Pancreas (tissue), 10 donors: ENCODE results near the gene ZDHHC14. TPM values are rescaled to one million over a fixed set of nuclear protein-coding genes. Genes with fewer than 3 reads are reported as not detected.

ENCODE experiments used
- ATAC-seq, 4 donors: fragments of 200-7000 bp; cut with Tn5 transposase; one replicate each; pipeline versions ENCODE4 v1.8.0 to v1.9.1; 2020; ENCODE audit warnings: mild to moderate bottlenecking in 4 of 4, moderate library complexity in 4 of 4
- DNase-seq, 6 donors: peaks; one replicate each; pipeline ENCODE4 v3.0.0-alpha.2; 2020
- FAIRE-seq: peaks from 2 replicates; lab custom pipeline; 2012; peaks lifted over from hg19 to GRCh38; lab: Jason Lieb, UNC
- H3K27ac ChIP-seq, 4 donors: fragments of 200-600 bp; sonication (generic); 1 replicate in 3 of 4; 2 replicates in 1 of 4; pipeline versions ENCODE4 v1.5.0 to v1.8.0; 2020
- H3K27me3 ChIP-seq, 4 donors: fragments of 200-600 bp; one replicate each; pipeline ENCODE4 v1.8.0; 2021
- H3K36me3 ChIP-seq, 3 donors: fragments of 200-600 bp; sonication (generic) in 1 of 3; one replicate each; pipeline versions ENCODE4 v1.5.0 to v1.8.0; 2020 to 2021
- H3K4me1 ChIP-seq, 3 donors: fragments of 200-600 bp; one replicate each; pipeline ENCODE4 v1.8.0; 2021
- H3K4me3 ChIP-seq, 4 donors: fragments of 200-600 bp; sonication (generic) in 2 of 4; one replicate each; pipeline versions ENCODE4 v1.5.0 to v1.8.0; 2020 to 2021
- H3K9me3 ChIP-seq, 4 donors: fragments of 200-600 bp; one replicate each; pipeline ENCODE4 v1.8.0; 2021
- CTCF ChIP-seq, 4 donors: fragments of 200-600 bp; sonication (generic) in 3 of 4; IDR thresholded peaks; one replicate each; pipeline versions ENCODE4 v1.5.0 to v1.8.0; 2021; ENCODE audit warnings: antibody characterized with exemption in 4 of 4
- WGBS, 2 donors: extraction: QIAGEN DNeasy Blood & Tissue Kit; methylation state at CpG; one replicate each; pipeline ENCODE4 v1.1.7; 2013; 5-methylcytosine and 5-hydroxymethylcytosine counted together
- intact Hi-C, 3 donors: fragments of 100-400 bp; cut with DNase I; formaldehyde crosslinking; loops; one replicate each; pipeline versions ENCODE4 v1.11.1 to v1.14.2; 2022
- polyA plus RNA-seq, 2 donors: library from polyadenylated mRNA; stranded (reverse); fragments of 200-250 nt; gene quantifications; one replicate each; pipeline ENCODE4 v1.2.3, GENCODE V29; 2013
- total RNA-seq, 6 donors: library from RNA; stranded (reverse); fragmentation: NEBNext Ultra II Directional in 4 of 6; extraction: Animal tissue kit (Norgen Biotek cat#: 25700) in 4 of 6; gene quantifications; one replicate each; pipeline versions ENCODE4 v1.2.1 to v1.2.4, GENCODE V29; 2021 to 2023
- donor health status: healthy with polysubstance abuse.
- donor health status: DM: no; HTN: no; CAD: no; lungs with moderate emphysema.
- donor health status: DM: no; HTN: no; CAD: no.
- donor health status: control.
- donor health status: control.
- donor health status: Bipolar disorder and iron deficiency.
- donor health status: DM: yes; HTN: yes; CAD: no.
- donor health status: DM: no; HTN: no; CAD: no.
- donor health status: DM: no; HTN: no; CAD: no.
- donor health status: DM: yes; HTN: yes; CAD: no.

The ZDHHC14 gene
- total and polyA plus RNA-seq, 8 donors = 3.1 to 9.9 (median 4.5) TPM

- WGBS, 2 donors = 76 to 77% methylated on average over 4 to 7 of the region's 7 CpGs
- no peak for TF ChIP-seq CTCF (IDR thresholded peaks at IDR 0.05)
- no peaks in the 10 kb centered on the region for H3K36me3 ChIP-seq
- H3K27me3 ChIP-seq = no peaks in the 10 kb centered on the region
- H3K27ac ChIP-seq = no peak overlapping the region
- H3K9me3 ChIP-seq = no peaks in the 10 kb centered on the region
- H3K4me1 ChIP-seq = no peaks in the 10 kb centered on the region
- intact Hi-C loops = no loop called here
- ATAC-seq (no peak), DNase-seq (no peak), FAIRE-seq (no peak)
- no peak overlapping the region for H3K4me3 ChIP-seq
These were observed 327.9 kb downstream of the ZDHHC14 start for GRCh38 chr6:157708933-157709332.

DNA sequence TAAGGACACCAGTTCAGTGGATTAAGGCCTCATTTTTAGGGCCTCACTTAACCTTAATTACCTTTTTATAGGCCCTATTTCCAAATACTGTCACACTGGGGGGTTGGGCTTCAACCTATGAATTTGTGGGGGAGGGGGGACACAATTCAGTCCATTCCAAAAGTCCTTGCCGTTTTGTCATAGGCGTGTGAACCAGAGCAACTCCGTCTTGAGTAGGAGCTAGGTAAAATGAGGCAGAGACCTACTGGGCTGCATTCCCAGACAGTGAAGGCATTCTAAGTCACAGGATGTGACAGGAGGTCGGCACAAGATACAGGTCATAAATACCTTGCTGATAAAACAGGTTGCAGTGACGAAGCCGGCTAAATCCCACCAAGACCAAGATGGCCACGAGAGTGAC, 328.6 kb downstream of the ZDHHC14 start:
- H3K4me1 ChIP-seq = no peaks in the 10 kb centered on the region
- H3K27ac ChIP-seq = no peak overlapping the region
- H3K4me3 ChIP-seq = no peak overlapping the region
- no peak for ATAC-seq
- no peak for TF ChIP-seq CTCF (IDR thresholded peaks at IDR 0.05)
- H3K9me3 ChIP-seq = no peaks in the 10 kb centered on the region
- H3K27me3 ChIP-seq = no peaks in the 10 kb centered on the region
- no peak for DNase-seq
- FAIRE-seq = no peak
- WGBS, 2 donors = 69 to 77% methylated on average over 7 of the region's 7 CpGs
- intact Hi-C loops = no loop called here
- no peaks in the 10 kb centered on the region for H3K36me3 ChIP-seq

DNA sequence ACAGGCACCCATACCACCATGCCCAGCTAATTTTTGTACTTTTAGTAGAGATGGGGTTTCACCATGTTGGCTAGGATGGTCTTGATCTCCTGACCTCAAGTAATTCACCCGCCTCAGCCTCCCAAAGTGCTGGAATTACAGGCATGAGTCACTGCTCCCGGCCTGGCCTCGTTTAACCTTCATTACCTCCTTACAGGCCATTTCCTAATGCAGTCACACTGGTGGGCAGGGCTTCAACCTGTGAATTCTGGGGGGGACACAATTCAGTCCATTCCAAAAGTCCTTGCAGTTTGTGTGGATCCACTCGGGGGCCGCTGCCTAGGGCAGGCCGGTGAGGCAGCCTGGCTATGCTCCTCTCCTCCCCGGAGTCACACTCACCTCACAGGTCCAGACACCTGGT, 329.6 kb downstream of the ZDHHC14 start:
- intact Hi-C loops = no loop called here
- no peak for FAIRE-seq

DNA sequence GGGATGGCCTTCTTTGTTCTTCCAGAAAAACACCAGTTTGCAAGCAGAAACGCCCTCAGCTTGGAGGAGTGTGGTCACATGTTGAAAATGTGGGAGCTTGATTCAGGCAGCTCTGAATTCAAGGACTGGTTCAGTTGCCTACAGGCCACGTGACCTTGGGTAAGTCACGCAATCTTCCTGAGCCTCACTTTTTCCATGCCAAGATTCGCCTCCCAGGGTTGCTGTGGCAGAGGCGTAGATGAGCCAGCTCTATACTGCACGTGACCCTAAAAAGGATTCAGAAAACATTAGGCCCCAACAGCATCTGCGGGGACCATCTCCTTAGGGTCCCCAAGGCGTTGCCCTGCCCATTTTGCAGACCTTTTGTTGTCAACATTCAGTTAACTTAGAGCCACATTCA, 330.1 kb downstream of the ZDHHC14 start:
- Histone ChIP-seq H3K4me3 (no peak overlapping the region), H3K36me3 (no peaks in the 10 kb centered on the region), H3K27me3 (no peaks in the 10 kb centered on the region), H3K4me1 (no peaks in the 10 kb centered on the region), H3K27ac (no peak overlapping the region), H3K9me3 (no peaks in the 10 kb centered on the region)
- no peak for TF ChIP-seq CTCF (IDR thresholded peaks at IDR 0.05)
- no peak for DNase-seq
- no peak for FAIRE-seq
- 82 to 86% methylated on average over 8 of the region's 8 CpGs for WGBS, 2 donors
- ATAC-seq = no peak
- intact Hi-C loops = no loop called here

More for the DNA sequence above, 329.6 kb downstream of the ZDHHC14 start:
- no peak for TF ChIP-seq CTCF (IDR thresholded peaks at IDR 0.05)
- Histone ChIP-seq H3K36me3 (no peaks in the 10 kb centered on the region), H3K4me3 (no peak overlapping the region), H3K27me3 (no peaks in the 10 kb centered on the region), H3K27ac (no peak overlapping the region), H3K4me1 (no peaks in the 10 kb centered on the region), H3K9me3 (no peaks in the 10 kb centered on the region)
- no peak for ATAC-seq
- 83 to 87% methylated on average over 7 of the region's 7 CpGs for WGBS, 2 donors
- DNase-seq = no peak

DNA sequence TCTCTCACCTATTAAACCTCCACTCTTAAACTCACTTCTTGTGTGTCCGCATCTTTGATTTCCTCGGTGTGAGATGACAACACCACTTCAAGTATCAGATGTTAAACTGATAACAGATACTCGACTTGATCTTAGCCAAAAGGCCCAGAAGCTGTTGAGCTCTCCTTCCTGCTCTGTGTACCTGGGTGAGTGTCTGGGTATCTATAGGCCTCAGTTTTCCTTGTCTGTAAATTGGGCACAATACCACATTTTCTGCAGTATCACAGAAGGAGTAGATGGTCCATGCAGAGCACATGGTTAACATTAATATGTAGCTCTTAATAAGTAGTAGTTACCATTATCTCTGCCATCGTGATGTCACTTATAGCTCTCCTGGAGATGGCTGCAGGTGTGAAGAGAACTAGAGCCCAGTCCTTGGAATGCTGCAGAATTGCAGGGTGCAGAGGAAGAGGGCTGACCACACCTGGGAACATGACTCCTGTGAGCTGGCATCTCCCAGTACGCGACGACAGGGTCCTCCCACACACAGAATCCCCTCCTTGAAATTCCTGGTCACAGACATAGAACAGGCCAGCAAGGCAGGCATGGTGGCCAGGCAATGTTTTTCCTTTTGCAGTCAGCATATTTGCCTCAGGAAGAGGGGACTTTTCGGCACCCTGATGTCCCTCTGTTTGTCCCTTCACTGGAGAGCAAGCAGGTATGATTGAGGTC, 331.8 kb downstream of the ZDHHC14 start:
- TF ChIP-seq CTCF (IDR thresholded peaks at IDR 0.05) = no peak
- Histone ChIP-seq H3K4me1 (no peaks in the 10 kb centered on the region), H3K36me3 (no peaks in the 10 kb centered on the region), H3K27me3 (no peaks in the 10 kb centered on the region), H3K9me3 (no peaks in the 10 kb centered on the region), H3K4me3 (no peak overlapping the region), H3K27ac (no peak overlapping the region)
- DNase-seq (no peak), FAIRE-seq (no peak), ATAC-seq (no peak)
- intact Hi-C loops = no loop called here
- 84 to 85% methylated on average over 8 of the region's 8 CpGs for whole genome bisulfite sequencing, 2 donors
